ENCODE measurements around the gene SYP.
"Not testable (repeated sequence)": the region's sequence is repeated elsewhere in the genome, so short reads cannot be mapped to it uniquely, and the experiment has no call there.

The SYP gene

DNA sequence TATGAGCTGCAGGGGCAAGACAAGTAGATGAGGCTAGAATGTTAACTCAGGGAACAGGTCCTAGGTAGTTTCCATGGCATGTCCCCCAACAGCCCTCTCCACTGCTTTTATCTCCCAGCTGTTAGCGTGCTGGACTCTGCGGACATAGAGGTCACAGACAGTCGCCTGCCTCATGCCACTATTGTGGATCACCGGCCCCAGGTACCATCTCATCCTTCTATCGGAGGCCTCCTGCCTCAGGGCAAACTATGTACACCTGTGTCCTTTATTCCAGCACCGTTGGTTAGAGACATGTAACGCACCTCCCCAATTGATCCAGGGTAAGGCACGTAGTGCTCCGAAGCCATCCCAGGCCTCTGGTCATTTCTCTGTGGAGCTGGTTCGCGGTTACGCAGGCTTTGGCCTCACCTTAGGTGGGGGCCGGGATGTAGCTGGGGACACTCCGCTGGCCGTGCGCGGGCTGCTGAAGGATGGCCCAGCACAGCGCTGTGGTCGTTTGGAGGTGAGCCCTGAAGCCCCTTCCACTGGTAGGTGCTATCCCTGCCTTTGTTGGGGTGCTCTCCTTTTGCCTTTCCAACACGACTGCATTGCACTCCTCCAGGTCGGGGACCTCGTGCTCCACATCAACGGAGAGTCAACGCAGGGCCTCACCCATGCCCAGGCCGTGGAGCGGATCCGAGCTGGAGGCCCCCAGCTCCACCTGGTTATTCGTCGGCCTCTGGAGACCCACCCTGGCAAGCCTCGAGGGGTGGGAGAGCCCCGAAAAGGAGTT is 35.2 kb downstream of the SYP start:
- no peak for DNase-seq

DNA sequence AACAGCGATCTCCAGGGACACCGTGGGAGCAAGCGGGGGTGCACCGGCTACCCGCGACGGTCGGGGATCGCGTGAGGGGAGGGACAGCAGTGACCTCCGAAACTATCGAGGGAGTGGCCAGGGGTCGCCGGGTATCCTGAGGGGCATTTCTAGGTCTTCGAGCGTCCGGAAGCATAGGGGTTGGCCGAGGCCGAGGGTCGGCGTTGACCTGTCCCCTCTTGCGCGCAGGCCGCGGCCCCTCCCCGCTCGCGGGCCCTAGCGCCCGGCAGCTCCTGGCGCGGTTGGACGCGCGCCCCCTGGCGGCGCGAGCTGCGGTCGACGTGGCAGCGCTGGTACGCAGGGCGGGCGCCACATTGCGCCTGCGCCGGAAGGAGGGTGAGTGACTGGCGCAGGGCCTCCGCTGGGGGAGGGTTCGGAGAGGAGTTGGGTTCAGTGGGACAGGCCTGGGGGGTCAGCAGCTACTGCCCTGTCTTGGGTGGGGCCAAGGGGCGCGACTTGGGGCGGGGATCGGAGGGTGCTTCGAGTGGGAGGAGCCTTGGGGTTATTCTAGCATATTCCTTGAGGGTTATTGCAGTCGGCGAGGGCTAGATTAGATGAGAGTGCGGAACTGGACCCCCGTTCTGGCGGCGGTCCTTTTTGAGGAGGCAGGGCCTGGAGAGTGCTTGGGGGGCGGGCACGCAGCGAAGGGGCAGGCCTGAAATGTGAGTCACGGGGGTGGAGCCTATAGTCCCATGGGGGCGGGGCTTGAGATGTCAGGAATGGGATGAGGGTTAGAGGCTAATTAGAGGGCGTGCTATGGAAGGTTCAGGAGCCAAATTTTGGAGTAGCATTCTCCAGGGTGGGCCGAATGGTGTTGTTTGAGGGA is 36.2 kb downstream of the SYP start:
- peak; percentile 51 for DNase-seq

DNA sequence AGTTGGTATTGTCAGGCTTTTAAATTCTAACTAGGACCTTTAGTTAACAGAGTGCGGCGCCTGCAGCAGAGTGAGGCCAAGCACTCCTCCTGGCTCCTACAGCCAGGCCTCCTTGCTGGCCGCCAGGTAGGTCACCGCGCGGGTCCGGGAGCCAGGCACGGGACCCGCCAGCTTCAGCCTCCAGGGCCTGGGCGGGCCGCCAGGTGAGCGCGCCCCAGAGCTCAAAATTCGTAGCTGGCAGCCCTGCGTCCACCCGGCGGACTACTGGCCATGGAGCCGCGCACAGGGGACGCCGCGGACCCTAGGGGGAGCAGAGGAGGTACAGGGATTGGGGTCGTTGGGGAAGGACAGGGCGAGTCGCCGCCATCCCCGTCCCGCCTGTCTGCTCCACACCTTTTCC is 37.4 kb downstream of the SYP start, which contains the start of gene MAGIX:
Gene MAGIX (plus strand): TSS at position 139 of the 400 bp plus-strand sequence. CDS start 132 bp downstream, at position 271.
- DNase-seq = no peak

DNA sequence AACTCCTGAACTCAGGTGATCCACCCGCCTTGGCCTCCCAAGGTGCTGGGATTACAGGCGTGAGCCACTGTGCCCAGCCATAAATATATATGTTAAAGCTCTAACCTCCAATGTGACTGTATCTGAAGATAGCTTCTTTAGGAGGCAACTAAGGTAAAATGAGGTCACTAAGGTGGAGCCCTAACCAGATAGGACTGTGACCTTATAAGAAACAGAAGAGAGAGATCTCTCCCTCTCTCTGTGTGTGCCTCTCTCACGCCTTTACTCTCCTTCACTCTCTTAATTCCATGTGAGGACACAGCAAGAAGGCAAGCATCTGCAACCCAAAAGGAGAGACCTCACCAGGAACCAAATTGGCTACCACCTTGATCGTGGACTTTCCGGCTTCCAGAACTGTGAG is 38.4 kb downstream of the SYP start:
- DNase-seq = no peak

DNA sequence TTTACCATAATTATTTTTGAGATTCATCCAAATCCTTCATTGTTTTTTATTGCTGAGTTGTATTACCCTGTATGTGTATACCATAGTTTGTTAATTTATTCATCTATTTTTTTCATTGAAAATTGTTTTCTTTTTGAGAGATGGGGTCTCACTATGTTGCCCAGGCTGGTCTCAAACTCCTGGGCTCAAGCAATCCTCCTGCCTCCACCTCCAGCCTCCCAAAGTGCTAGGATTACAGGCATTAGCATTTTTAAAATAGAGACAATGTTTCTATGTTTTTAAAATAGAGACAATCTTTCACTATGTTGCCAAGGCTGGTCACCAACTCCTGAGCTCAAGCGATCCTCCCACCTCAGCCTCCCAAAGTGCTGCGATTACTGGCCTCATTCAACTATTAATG is 39.1 kb downstream of the SYP start:
- no peak for DNase-seq

DNA sequence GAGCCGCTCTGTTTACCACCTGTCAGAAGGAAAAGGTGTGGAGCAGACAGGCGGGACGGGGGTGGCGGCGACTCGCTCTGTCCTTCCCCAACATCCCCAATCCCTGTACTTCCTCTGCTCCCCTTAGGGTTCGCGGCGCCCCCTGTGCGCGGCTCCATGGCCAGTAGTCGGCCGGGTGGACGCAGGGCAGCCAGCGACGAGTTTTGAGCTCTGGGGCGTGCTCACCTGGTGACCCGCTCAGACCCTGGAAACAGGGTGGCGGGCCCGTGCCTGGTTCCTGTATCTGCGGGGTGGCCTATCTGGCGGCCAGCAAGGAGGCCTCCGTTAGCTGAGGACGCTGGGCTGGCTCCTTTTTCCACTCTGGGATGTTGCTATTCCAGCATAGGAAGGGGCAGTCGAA is 42.8 kb downstream of the SYP start:
- no peak for DNase-seq

DNA sequence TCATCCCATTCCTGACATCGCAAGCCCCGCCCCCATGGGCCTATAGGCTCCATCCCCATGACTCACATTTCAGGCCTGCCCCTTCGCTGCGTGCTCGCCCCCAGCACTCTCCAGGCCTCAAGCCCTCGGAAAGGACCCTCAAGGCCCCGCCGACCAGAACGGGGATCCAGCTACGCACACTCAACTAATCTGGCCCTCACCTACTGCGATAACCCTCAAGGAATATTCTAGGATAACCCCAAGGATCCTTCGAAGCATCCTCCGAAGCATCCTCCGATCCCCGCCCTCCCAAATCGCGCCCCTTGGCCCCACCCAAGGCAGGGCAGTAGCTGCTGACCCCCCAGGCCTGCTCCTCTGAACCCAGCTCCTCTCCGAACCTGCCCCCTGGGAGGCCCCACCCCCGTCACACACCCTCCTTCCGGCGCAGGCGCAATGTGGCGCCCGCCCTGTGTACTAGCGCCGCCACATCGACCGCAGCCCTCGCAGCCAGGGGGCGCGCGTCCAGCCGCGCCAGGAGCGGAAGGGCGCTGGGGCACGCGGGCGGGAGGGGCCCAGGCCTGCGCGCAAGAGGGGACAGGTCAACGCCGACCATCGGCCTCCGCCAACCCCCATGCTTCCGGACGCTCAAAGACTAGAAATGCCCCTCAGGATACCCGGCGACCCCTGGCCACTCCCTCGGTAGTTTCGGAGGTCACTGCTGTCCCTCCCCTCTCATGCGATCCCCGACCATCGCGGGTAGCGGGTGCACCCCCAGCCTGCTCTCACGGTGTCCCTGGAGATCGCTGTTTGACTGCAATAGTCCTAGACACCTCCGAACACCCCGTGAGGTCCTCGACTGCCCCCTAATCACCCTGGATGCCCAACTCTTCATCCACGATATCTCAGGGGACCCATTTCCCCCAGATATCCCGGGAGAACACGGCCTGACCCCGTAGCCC is 43.8 kb downstream of the SYP start:
- DNase-seq = peak; percentile 80

DNA sequence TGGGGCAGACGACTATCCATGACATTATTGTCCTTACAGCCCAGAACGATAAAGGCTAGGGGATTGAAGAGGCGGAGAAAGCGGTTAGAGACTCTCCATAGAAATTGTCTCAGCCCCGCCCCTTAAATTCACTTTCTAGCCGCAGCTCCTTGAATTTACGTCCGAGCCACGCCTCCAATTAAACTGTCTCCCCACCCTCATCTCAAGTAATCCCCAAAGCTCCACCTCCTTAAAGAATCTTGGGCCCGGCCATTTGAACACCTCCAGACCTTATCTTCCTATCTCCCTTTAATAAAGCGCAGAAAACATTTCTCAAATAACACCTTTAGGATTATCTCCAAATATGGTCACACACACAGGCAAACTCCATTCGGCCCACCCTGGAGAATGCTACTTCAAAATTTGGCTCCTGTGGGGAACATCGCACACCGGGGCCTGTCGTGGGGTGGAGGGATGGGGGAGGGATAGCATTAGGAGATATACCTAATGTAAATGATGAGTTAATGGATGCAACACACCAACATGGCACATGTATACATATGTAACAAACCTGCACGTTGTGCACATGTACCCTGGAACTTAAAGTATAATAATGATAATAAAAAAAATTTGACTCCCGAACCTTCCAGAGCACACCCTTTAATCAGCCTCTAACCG is 44.6 kb downstream of the SYP start:
- peak; percentile 84 for DNase-seq

DNA sequence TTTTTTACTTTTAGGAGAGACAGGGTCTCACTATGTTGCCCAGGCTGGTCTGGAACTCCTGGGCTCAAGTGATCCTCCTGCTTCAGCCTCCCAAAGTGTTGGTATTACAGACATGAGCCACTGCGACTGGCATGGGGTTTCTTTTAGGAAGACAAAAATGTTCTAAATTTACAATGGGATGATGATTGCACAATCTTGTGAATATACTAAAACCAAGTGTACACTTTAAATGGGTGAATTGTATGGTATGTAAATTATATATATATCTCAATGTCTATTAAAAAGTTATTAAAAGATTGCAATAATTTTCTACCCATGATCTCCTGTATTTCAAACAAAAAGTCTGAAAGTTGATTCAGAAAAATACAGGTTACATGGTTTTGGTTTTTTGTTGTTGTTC is 46.5 kb downstream of the SYP start:
- DNase-seq = no peak

DNA sequence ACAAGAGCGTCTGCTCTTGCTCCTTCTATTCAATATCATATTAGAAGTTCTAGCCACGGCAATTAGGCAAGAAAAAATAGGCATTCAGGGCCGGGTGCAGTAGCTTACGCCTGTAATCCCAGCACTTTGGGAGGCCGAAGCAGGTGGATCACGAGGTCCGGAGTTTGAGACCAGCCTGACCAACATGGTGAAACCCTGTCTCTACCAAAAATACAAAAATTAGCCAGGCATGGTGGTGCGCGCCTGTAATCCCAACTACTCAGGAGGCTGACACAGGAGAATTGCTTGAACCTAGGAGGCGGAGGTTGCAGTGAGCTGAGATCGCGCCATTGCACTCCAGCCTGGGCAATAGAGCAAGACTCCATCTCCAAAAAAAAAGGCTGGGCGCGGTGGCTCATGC is 50.7 kb downstream of the SYP start:
- DNase-seq = not testable (repeated sequence)

DNA sequence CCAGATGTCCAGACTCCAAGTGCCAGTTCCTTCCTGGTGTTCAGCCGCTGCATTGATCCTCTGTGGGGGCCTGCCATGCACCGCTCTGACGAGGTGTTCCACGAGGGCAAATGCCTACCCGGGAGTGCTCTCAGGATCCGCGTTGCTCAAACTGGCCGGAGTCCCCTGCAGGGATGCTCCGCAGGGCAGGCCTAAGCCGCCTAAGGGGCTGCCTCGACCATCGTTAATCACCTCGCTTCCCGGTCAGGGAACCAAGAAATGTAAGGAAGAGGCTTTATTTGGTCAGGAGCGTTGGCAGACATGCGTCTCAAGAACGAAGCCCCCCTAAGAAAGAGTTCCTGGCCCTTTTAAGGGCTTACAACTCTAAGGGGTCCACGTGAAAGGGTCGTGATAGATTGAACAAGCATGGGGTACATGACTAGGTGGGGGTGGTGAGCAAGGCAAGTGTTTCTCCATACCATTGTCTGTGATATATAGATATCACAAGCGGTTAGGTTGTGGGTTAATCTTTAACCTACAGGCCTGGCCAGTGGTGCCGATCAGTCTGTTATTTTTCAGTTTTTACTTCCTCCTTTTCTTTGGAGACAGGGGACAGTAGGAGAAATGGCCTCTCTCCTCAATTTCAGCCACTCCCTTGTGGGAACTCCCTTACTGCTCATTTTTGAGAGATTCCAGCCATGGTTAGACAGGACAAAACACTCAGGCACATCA is 51.4 kb downstream of the SYP start:
- not testable (repeated sequence) for DNase-seq

DNA sequence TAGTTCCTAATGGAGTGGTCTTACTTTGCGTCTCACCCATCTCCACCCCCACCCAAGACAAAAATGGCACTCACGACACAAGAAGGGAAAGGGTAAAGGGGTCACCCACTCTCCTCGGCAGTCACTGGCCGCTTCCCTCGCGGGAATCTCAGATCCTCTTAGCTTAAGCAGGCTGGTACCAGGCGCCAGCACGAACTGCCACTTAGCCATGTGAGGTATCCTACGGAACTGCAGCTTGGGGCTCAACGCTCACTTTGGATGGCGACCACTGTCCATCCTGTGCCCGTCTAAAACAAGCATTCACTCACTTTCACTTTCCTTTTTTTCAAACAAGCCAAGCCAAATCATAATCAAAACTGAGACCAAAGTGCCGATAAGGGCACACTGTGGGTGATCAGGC is 52.1 kb downstream of the SYP start:
- no peak for DNase-seq

DNA sequence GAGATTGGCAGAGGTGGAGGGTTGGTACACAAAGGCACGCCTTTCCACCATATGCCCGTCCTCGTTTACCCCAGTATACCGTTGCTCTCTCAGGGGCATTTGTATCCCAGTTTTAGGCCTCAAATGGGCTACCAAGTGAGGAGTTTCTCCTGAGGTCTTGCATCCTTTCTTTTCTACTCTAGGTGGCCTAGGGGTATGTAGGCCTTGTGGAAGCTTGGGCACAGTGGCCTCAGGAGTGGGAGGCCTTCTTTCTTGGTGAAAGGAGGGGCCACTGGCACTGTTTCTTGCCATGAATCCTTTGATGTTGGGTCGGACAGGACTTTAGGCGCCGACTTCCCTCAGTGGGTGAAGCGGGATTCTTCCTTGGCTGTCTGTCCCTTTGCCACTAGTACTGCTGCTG is 52.7 kb downstream of the SYP start:
- no peak for DNase-seq

DNA sequence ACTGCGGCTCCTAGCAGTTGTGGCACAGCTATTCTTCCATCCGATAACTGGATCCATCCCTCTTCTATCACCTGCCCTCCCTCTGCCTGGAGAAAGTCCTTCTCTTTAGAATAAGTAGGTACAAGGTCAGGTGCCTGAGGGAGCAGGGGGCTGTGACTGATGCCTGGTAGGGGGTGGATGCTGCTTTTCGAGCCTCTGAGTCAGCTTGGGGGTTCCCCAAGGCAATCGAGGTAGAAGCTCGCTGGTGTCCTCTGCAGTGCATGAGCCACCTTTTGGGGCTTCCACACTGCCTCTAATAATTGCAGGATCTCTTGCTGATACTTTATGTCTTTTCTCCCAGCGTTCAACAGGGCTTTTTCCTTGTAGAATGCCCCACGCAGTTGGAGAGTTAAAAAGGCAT is 56.8 kb downstream of the SYP start:
- not testable (repeated sequence) for DNase-seq

DNA sequence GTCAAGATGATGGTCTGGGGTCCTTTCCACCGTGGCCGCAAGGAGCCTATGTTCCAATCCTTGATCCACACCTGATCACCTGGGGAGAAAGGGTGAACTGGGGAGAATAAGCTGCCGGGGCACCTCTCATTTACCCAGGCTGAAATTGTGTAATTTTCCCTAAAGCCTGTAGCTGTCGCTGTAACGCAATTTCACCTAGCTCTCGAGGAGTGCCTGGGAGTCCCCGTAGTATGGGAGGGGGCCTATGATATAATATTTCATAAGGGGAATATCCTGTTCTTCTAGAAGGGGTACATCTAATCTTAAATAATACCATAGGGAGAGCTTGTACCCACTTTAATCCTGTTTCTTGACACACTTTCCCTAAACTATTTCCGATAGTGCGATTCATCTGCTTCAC is 57.7 kb downstream of the SYP start:
- DNase-seq = not testable (repeated sequence)

DNA sequence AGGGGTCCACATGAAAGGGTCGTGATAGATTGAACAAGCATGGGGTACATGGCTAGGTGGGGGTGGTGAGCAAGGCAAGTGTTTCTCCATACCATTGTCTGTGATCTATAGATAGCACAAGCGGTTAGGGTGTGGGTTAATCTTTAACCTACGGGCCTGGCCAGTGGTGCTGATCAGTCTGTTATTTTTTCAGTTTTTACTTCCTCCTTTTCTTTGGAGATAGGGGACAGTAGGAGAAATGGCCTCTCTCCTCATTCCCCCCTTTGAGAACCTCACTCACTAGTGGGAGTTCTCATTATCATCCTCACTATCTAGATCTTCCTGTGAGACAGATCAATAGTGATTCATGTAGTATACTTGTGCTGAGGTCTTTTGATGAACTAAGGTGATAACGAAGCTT is 60.3 kb downstream of the SYP start:
- no peak for DNase-seq

Data from DMS79 treated with DMSO at 0.1 percent for 48 hours (cell line).